Epithelial cell of esophagus (primary cell): ENCODE data around the gene DIP2C.

ENCODE experiments used
- DNase-seq: peaks from one replicate; pipeline ENCODE4 v3.0.0; 2010; ENCODE audit warnings: low read depth
- H3K4me3 ChIP-seq: 2 replicates; pipeline ENCODE4 v1.5.1; 2011; ENCODE audit warnings: mild to moderate bottlenecking, low read length, control low read depth
- TF ChIP-seq, protein P1 (sequence below): IDR thresholded peaks from 2 replicates; pipeline ENCODE4 v1.5.1; 2011; ENCODE audit warnings: low read depth, mild to moderate bottlenecking, low read length, control low read depth, inconsistent platforms; ENCODE audit not compliant: insufficient read depth; ENCODE audit errors: missing control alignments

The DIP2C gene

GRCh38 chr10:565146-565545, 124.3 kb downstream of the DIP2C start:
- no peak for DNase-seq
- TF ChIP-seq, protein P1, sequence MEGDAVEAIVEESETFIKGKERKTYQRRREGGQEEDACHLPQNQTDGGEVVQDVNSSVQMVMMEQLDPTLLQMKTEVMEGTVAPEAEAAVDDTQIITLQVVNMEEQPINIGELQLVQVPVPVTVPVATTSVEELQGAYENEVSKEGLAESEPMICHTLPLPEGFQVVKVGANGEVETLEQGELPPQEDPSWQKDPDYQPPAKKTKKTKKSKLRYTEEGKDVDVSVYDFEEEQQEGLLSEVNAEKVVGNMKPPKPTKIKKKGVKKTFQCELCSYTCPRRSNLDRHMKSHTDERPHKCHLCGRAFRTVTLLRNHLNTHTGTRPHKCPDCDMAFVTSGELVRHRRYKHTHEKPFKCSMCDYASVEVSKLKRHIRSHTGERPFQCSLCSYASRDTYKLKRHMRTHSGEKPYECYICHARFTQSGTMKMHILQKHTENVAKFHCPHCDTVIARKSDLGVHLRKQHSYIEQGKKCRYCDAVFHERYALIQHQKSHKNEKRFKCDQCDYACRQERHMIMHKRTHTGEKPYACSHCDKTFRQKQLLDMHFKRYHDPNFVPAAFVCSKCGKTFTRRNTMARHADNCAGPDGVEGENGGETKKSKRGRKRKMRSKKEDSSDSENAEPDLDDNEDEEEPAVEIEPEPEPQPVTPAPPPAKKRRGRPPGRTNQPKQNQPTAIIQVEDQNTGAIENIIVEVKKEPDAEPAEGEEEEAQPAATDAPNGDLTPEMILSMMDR: no peak

DNA sequence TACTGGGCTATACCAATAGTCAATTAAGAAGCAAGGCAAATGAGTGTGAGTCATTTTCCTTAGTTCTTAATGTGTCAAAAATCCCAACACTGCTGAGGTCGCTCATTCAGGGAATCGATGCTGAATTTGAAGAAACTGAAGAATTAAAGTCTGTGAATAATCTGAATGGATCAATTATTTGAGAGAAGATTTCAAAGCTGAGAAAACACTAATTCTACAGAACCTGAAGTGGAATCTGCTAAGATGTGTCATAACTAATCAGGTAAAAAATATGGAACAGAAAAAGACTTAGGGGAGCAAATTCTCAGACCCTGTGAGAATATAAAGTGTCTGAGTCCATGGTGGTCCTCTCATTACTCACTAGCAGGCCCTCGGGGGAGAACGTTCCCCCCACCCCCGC, 125.6 kb downstream of the DIP2C start:
- no peak overlapping the region for H3K4me3 ChIP-seq
- no peak for DNase-seq
- TF ChIP-seq, protein P1: no peak

More at GRCh38 chr10:565146-565545, 124.3 kb downstream of the DIP2C start:
- H3K4me3 ChIP-seq: no peak overlapping the region

GRCh38 chr10:562142-562541, 127.3 kb downstream of the DIP2C start:
- H3K4me3 ChIP-seq: no peak overlapping the region
- TF ChIP-seq, protein P1: no peak
- DNase-seq: no peak

DNA sequence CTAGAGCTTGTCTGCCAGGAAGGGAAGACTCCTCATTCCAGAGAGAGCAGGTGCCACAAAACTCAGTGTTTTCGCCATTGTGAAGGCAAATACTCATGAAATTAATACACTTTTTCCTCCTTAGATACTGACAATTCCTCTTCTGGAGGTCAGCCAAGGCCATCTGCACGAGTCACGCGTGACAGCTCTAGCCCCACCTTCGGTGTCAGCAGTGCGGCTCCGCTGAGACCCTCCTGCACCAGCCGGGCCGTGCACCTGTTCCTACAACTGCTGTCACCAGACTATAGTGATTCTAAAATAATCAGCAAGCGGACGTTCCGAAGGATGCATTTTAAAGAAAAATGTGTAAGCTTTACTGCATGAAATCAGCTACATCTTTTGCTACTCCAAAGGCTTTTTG, 127.7 kb downstream of the DIP2C start:
- TF ChIP-seq, protein P1: no peak
- H3K4me3 ChIP-seq: no peak overlapping the region
- no peak for DNase-seq

- DNase-seq: no peak
- no peak overlapping the region for H3K4me3 ChIP-seq
- TF ChIP-seq, protein P1: no peak
Observed at GRCh38 chr10:560314-560992, 129.0 kb downstream of the DIP2C start.

DNA sequence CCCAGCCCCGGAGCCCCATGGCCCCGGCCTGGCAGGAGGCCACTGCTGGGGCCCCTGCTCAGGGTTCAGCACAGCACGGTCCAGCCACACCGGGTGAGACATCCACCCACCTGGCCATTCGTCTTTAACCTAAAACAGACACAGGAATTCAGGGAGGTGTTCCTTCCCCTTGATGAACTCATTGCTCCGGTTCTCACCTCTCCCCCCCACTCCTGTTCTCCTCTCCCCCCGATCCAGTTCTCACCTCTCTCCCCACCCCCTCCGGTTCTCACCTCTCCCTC, 129.8 kb downstream of the DIP2C start:
- TF ChIP-seq, protein P1: no peak
- DNase-seq: no peak
- no peak overlapping the region for H3K4me3 ChIP-seq
